Measurements from ENCODE around the gene WDR11.
A peak's percentile ranks its signal among the peaks of the same experiment; 100 is the strongest.

Gene WDR11

DNA sequence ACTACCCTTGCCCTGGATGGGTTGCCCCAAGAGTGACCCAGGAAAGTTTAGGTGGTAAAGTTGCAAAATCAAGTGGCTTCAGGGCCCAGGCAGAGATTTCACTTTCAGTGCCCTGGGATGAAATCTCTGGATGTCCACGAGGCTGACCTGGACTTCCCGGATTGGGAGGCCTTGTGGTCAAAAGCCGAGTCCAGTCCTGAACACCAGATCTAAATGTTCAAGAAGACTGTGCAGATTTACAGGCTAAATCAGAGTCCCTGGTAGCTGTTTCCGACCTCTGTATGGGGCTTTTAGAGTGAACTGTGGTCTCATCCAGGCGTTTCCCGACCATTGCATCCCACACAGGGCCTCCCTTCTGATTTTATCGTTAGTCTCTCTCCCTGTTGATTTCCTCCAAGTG, 95.3 kb downstream of the WDR11 start:
- DNase-seq (ENCODE audit: low spot score), result no peak

DNA sequence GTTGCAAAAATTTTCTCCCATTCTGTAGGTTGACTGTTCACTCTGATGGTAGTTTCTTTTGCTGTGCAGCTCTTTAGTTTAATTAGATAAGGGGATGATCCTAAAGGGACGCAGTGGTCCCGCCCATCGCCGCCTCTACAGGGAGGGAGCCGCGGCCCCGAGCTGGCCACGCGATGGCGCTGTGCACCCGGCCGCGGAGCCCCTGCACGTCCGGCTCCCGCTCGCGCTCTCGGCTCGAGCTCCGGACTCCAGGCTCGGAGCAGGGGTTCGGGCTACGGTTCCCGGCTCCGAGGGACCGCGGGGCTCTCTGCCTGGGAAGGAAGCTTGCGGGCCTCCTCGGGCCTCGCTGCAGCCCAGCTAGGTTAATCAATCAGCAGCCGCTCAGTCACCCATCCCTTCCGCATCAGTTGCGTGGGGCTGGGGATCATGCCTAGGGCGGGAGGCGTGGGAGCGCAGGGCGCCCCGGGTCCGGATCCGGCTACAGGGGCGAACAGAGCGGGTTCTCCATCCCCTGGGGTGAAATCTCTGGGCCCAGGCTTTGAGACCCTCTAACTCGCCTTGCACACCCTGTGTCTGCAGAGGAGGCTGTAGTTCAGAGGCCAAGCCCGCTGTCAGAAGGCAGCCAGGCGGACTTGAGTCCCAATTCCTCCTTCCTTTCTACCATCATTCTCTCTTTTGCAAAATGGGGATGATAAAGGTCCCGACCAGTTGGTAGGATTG, 97.9 kb downstream of the WDR11 start:
- peak; percentile 94 for DNase-seq (ENCODE audit: low spot score)

DNA sequence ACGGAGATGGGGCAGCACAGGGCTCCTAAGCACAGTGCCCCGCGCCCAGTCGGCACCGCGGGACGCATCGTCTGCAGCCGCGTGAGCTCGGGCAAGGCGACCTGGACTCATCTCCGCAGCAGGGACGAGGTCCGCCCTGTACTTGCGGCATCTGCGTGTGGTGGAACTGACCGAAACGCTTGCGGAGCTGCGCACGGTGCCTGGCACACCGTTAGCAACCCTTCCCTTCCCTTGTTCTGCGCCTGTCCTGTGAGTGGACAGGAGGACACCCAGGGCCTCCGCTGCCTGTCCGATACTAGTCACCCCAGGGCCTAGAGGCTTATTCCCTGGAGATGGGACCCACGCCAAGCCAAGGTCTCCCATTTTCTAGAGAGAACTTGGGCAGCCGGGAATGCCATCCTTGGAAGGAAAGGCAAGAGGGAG, 98.5 kb downstream of the WDR11 start:
- no peak for DNase-seq (ENCODE audit: low spot score)

DNA sequence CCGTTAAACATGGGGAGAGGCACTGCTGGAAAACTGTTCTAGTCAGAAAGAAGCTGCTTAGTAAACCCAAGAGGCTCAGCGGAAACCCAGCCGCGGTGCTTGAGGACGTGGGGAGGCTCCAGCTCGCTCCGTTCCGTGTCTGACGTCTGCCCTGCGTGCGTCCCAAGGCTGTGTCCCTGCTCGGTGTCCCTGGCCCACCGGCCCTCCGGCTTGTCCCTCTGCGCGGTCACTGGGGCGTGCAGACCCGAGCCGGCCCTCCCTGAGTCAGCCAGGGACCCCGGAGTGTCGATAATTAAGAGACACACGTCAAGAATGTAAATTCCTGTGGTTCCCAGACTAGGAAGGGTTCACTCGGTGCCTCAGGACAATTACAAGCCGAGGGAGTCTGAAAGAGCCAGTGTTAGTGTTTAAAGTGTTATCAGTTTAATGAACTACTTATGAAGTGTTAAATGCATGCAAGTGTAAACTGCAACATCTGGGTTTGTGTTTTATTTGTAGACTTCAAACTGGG, 98.9 kb downstream of the WDR11 start:
- DNase-seq (ENCODE audit: low spot score), result peak; percentile 70

DNA sequence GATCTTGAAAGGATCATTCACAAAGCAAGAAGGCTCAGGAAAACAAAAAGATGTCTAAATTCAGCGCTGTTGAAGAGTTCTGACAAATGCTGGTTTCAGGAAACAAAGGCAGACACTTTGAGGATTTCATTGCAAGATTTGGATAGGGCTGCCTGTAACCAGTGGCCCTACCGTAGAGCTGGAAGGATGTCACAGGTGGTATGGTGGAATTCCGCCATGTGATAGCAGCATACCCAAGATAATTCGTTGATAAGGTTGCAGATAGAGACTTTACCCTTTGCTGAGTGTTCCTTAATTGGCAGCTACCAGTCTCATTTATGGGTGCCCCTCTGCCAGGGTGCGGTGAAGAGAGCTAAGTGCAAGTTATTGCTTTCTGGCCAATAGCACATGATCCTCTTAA, 100.1 kb downstream of the WDR11 start:
- DNase-seq (ENCODE audit: low spot score), result no peak

DNA sequence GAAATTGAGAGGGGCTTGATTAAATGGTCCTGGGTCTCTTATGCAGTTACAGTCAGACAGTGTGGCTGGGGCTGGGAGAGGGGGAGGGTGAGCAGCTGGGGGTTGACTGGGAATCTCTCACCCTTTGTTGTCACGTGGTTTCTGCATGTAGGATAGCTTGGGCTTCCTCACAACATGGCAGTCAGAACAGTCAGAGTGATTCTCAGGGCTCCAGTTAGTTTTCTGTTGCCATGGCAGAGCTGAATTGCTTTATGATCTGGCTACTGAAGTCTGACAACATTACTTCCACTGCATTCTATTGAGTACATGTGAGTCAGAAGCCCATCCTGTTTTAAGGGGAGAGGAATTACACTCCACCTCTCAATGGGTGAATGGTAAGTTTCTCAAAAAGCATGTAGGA, 102.7 kb downstream of the WDR11 start:
- no peak for DNase-seq (ENCODE audit: low spot score)

Data from AG20443 (cell line).